Neuron (in vitro differentiated cells): ENCODE measurements around the gene ARHGEF38.
"Not testable (repeated sequence)": the region's sequence is repeated elsewhere in the genome, so short reads cannot be mapped to it uniquely, and the experiment has no call there.

Source experiments
- H2AFZ ChIP-seq: one replicate; pipeline ENCODE4 v1.6.1; 2013; ENCODE audit warnings: low read depth, mild to moderate bottlenecking, inconsistent platforms, low read length, moderate library complexity
- H3K27me3 ChIP-seq: one replicate; pipeline ENCODE4 v1.6.1; 2013; ENCODE audit warnings: low read length; ENCODE audit not compliant: insufficient read depth
- H3K36me3 ChIP-seq: one replicate; pipeline ENCODE4 v1.6.1; 2013; ENCODE audit warnings: low read length; ENCODE audit not compliant: insufficient read depth
- H3K4me1 ChIP-seq: one replicate; pipeline ENCODE4 v1.6.1; 2013; ENCODE audit warnings: low read length; ENCODE audit not compliant: insufficient read depth
- H3K4me3 ChIP-seq: 2 replicates; pipeline ENCODE4 v1.5.1; 2013; ENCODE audit warnings: mild to moderate bottlenecking, low read length, moderate library complexity
- H3K9me3 ChIP-seq: one replicate; pipeline ENCODE4 v1.6.1; 2013; ENCODE audit warnings: low read length

Gene ARHGEF38

DNA sequence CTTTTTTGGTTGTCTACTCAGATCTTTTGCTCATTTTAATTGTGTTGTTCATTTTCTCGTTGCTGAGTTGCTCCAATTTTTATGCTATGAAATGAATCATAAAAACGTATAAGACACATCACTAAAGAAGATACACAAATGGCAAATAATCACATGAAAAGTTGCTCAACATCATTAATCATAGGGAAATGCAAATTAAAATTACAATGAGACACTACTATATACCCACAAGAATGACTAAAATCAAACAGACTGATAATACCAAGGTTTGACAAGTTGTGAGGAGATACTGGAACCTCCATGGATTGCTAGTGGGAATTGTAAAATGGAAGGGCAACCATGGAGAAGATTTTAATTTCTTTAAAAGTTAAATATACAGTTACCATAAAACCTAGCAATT lies 173.2 kb downstream of the ARHGEF38 start:
- no peak overlapping the region for H3K4me3 ChIP-seq
- no peak overlapping the region for H2AFZ ChIP-seq
- peaks cover 13% of the 10 kb centered on the region for H3K36me3 ChIP-seq

DNA sequence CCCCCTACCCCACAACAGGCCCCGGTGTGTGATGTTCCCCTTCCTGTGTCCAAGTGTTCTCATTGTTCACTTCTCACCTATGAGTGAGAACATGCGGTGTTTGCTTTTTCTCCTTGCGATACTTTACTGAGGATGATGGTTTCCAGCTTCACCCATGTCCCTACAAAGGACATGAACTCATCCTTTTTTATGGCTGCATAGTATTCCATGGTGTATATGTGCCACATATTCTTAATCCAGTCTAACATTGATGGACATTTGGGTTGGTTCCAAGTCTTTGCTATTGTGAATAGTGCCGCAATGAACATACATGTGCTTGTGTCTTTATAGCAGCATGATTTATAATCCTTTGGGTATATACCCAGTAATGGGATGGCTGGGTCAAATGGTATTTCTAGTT lies 177.5 kb downstream of the ARHGEF38 start:
- not testable (repeated sequence) for H3K4me3 ChIP-seq, H3K27me3 ChIP-seq, H3K9me3 ChIP-seq, H2AFZ ChIP-seq, H3K4me1 ChIP-seq
- peaks cover 12% of the 10 kb centered on the region for H3K36me3 ChIP-seq

More for the DNA sequence above, 173.2 kb downstream of the ARHGEF38 start:
- Histone ChIP-seq H3K9me3 (peaks cover 2% of the 10 kb centered on the region), H3K4me1 (no peaks in the 10 kb centered on the region), H3K27me3 (no peaks in the 10 kb centered on the region)
